Activated B cell treated with CpG ODN at 0.5 μM for 24 hours (primary cell): ENCODE measurements around the gene MAEA. TPM values are rescaled to one million over a fixed set of nuclear protein-coding genes. Genes with fewer than 3 reads are reported as not detected.

ENCODE experiments used
- ATAC-seq: fragments of 200-7000 bp; cut with Tn5 transposase; one replicate; pipeline ENCODE4 v1.10.0; 2021; ENCODE audit warnings: low read depth, mild to moderate bottlenecking, moderate library complexity
- CTCF ChIA-PET: fragments of 350-600 bp; sonication (Branson Sonifier 250); formaldehyde crosslinking; loops from one replicate; lab custom pipeline; 2021; ENCODE audit warnings: antibody characterized with exemption; lab: Charles Lee
- POLR2A ChIA-PET: fragments of 350-600 bp; sonication (Branson Sonifier 250); formaldehyde crosslinking; loops from one replicate; lab custom pipeline; 2021; ENCODE audit warnings: antibody characterized with exemption; lab: Charles Lee
- DNase-seq: peaks from one replicate; pipeline ENCODE4 v3.0.0; 2022
- H3K27ac Mint-ChIP-seq: one replicate; pipeline ENCODE4 v1.8.0; 2020; ENCODE audit warnings: mixed read lengths
- H3K27me3 Mint-ChIP-seq: one replicate; pipeline ENCODE4 v1.8.0; 2021; ENCODE audit warnings: mixed read lengths
- H3K36me3 Mint-ChIP-seq: one replicate; pipeline ENCODE4 v1.8.0; 2021; ENCODE audit warnings: low read depth, mixed read lengths
- H3K4me1 Mint-ChIP-seq: one replicate; pipeline ENCODE4 v1.8.0; 2021; ENCODE audit warnings: mixed read lengths
- H3K4me3 Mint-ChIP-seq: one replicate; pipeline ENCODE4 v1.8.0; 2020; ENCODE audit warnings: mild to moderate bottlenecking, mixed read lengths
- H3K9me3 Mint-ChIP-seq: one replicate; pipeline ENCODE4 v1.8.0; 2020; ENCODE audit warnings: mixed read lengths
- CTCF ChIP-seq: fragments of 200-600 bp; IDR thresholded peaks from one replicate; pipeline ENCODE4 v1.8.0; 2022; ENCODE audit warnings: antibody characterized with exemption, mild to moderate bottlenecking
- intact Hi-C: fragments of 100-400 bp; cut with micrococcal nuclease; formaldehyde crosslinking; loops from one replicate; pipeline ENCODE4 v1.15.1; 2024
- total RNA-seq: library from RNA; stranded (reverse); gene quantifications from 2 replicates; pipeline ENCODE4 v1.2.3, GENCODE V29; 2022

Gene MAEA
- total RNA-seq, 1 donor from 2014 or later: 73.7 TPM

- H3K4me1 Mint-ChIP-seq: peaks cover 1% of the 10 kb centered on the region
- peaks cover 14% of the 10 kb centered on the region for H3K36me3 Mint-ChIP-seq
- ChIA-PET CTCF (no interaction called here), POLR2A (no interaction called here)
- H3K9me3 Mint-ChIP-seq: no peaks in the 10 kb centered on the region
- no peaks in the 10 kb centered on the region for H3K27me3 Mint-ChIP-seq
- TF ChIP-seq CTCF: no peak
- H3K27ac Mint-ChIP-seq: no peak overlapping the region
- intact Hi-C loops: no loop called here
- H3K4me3 Mint-ChIP-seq: no peak overlapping the region
- DNase-seq (no peak), ATAC-seq (no peak)
Measured at GRCh38 chr4:1360423-1361283, 71.0 kb downstream of the MAEA start.

GRCh38 chr4:1361431-1361830 lies 71.7 kb downstream of the MAEA start:
- Mint-ChIP-seq H3K9me3 (no peaks in the 10 kb centered on the region), H3K4me1 (no peaks in the 10 kb centered on the region), H3K27ac (no peak overlapping the region), H3K27me3 (no peaks in the 10 kb centered on the region), H3K36me3 (peaks cover 15% of the 10 kb centered on the region), H3K4me3 (no peak overlapping the region)
- ChIA-PET POLR2A (no interaction called here), CTCF (no interaction called here)
- no peak for DNase-seq
- TF ChIP-seq CTCF: no peak
- intact Hi-C loops: no loop called here
- ATAC-seq: no peak

DNA sequence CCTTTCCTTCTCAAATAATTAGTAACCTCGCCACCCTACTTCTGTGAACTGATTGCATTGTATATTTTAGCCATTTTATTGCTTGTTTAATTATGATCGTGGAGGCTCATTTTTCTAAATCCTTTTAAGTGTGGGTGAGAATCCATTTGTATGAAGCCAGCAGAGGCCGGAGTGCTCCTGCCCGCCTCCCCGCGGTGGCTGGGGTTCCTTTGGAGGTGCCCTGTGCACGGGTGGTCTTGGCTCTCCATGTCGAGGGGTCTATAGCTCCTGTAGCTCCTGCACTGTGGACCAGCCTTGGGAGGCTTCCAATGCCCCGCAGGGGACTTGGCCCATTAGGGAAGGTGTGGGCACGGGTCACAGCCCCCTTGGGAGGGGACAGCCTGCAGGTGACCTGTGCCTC lies 72.4 kb downstream of the MAEA start:
- TF ChIP-seq CTCF: no peak
- Mint-ChIP-seq H3K4me1 (no peaks in the 10 kb centered on the region), H3K9me3 (no peaks in the 10 kb centered on the region), H3K27ac (no peak overlapping the region), H3K27me3 (no peaks in the 10 kb centered on the region), H3K36me3 (peaks cover 15% of the 10 kb centered on the region), H3K4me3 (no peak overlapping the region)
- no peak for ATAC-seq
- no peak for DNase-seq
- ChIA-PET CTCF (no interaction called here), POLR2A (no interaction called here)
- intact Hi-C loops: no loop called here

GRCh38 chr4:1362521-1362920 lies 72.8 kb downstream of the MAEA start:
- ATAC-seq (no peak), DNase-seq (no peak)
- Mint-ChIP-seq H3K36me3 (peaks cover 15% of the 10 kb centered on the region), H3K27me3 (no peaks in the 10 kb centered on the region), H3K4me3 (no peak overlapping the region), H3K9me3 (no peaks in the 10 kb centered on the region), H3K27ac (no peak overlapping the region), H3K4me1 (no peaks in the 10 kb centered on the region)
- intact Hi-C loops: no loop called here
- no peak for TF ChIP-seq CTCF
- CTCF ChIA-PET: no interaction called here
- POLR2A ChIA-PET: no interaction called here

DNA sequence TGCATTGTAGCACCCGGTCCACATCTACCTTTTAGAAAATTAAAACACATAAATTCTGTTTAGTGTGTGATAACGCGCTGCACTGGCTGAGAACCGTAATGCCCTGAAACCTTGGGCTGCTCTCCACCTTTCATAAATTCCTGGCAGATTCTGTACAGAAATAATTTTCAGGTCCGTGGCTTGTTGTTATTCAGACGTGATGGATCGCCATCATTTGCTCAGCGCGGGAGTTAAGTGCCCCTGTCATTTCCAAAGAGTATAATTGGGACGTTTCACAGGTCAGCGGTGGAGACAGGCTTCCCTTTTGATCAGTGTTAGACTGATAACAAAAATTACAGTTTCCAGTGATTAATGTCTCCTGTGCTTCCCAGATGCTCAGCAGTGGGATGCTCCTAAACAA lies 73.8 kb downstream of the MAEA start:
- Mint-ChIP-seq H3K4me3 (no peak overlapping the region), H3K27ac (no peak overlapping the region), H3K27me3 (no peaks in the 10 kb centered on the region), H3K36me3 (peaks cover 19% of the 10 kb centered on the region), H3K4me1 (no peaks in the 10 kb centered on the region), H3K9me3 (no peaks in the 10 kb centered on the region)
- ChIA-PET POLR2A (no interaction called here), CTCF (no interaction called here)
- no peak for ATAC-seq
- no peak for DNase-seq
- TF ChIP-seq CTCF: no peak
- intact Hi-C loops: no loop called here
